WTC11 (cell line): ENCODE measurements around the gene PI4K2A. TPM values are rescaled to one million over a fixed set of nuclear protein-coding genes. Genes with fewer than 3 reads are reported as not detected.

Source experiments
- ATAC-seq: fragments of 200-7000 bp; cut with Tn5 transposase; 2 replicates; pipeline ENCODE4 v1.10.0; 2021; ENCODE audit warnings: mild to moderate bottlenecking, moderate library complexity
- CTCF ChIA-PET: fragments of 300-600 bp; sonication (Branson Sonifier 250); formaldehyde crosslinking; loops from one replicate; lab custom pipeline; 2021; ENCODE audit warnings: antibody characterized with exemption; lab: Charles Lee
- POLR2A ChIA-PET: fragments of 350-600 bp; sonication (Branson Sonifier 250); formaldehyde crosslinking; loops from one replicate; lab custom pipeline; 2021; ENCODE audit warnings: antibody characterized with exemption; lab: Charles Lee
- DNase-seq: peaks from one replicate; pipeline ENCODE4 v3.0.0; 2021; ENCODE audit warnings: low spot score
- H3K27ac Mint-ChIP-seq: 2 replicates; pipeline ENCODE4 v1.8.0; 2021; ENCODE audit warnings: mixed read lengths
- H3K27me3 Mint-ChIP-seq: 2 replicates; pipeline ENCODE4 v1.8.0; 2021; ENCODE audit warnings: low read depth, mild to moderate bottlenecking, moderate library complexity, mixed read lengths
- H3K36me3 Mint-ChIP-seq: 2 replicates; pipeline ENCODE4 v1.8.0; 2021; ENCODE audit warnings: mixed read lengths
- H3K4me1 Mint-ChIP-seq: 2 replicates; pipeline ENCODE4 v1.8.0; 2022; ENCODE audit warnings: mixed read lengths
- H3K4me3 Mint-ChIP-seq: 2 replicates; pipeline ENCODE4 v1.8.0; 2021; ENCODE audit warnings: mild to moderate bottlenecking, moderate library complexity, mixed read lengths
- H3K9me3 Mint-ChIP-seq: 2 replicates; pipeline ENCODE4 v1.8.0; 2021; ENCODE audit warnings: mixed read lengths
- AFF4 ChIP-seq: sonication (generic); formaldehyde crosslinking; IDR thresholded peaks from 2 replicates; pipeline ENCODE4 v1.8.1; 2023; ENCODE audit warnings: mild to moderate bottlenecking, missing genetic modification reagents, borderline replicate concordance
- ATF6 ChIP-seq: sonication (generic); formaldehyde crosslinking; IDR thresholded peaks from 2 replicates; pipeline ENCODE4 v1.8.1; 2023; ENCODE audit warnings: mild to moderate bottlenecking, missing genetic modification reagents
- CBFB ChIP-seq: sonication (generic); formaldehyde crosslinking; IDR thresholded peaks from 2 replicates; pipeline ENCODE4 v1.8.1; 2022; ENCODE audit warnings: mild to moderate bottlenecking, low read depth, missing genetic modification reagents
- CREM ChIP-seq: sonication (generic); formaldehyde crosslinking; IDR thresholded peaks from 2 replicates; pipeline ENCODE4 v1.8.1; 2022; ENCODE audit warnings: mild to moderate bottlenecking, missing genetic modification reagents, moderate library complexity
- CTCF ChIP-seq: fragments of 200-600 bp; IDR thresholded peaks from 2 replicates; pipeline ENCODE4 v1.8.0; 2022; ENCODE audit warnings: antibody characterized with exemption
- E2F5 ChIP-seq: sonication (generic); formaldehyde crosslinking; IDR thresholded peaks from 2 replicates; pipeline ENCODE4 v1.8.1; 2022; ENCODE audit warnings: mild to moderate bottlenecking, moderate library complexity, missing genetic modification reagents
- ESRRA ChIP-seq: sonication (generic); formaldehyde crosslinking; IDR thresholded peaks from 2 replicates; pipeline ENCODE4 v1.8.1; 2022; ENCODE audit warnings: mild to moderate bottlenecking, missing genetic modification reagents, borderline replicate concordance
- ETV6 ChIP-seq: sonication (generic); formaldehyde crosslinking; IDR thresholded peaks from 2 replicates; pipeline ENCODE4 v1.8.1; 2022; ENCODE audit warnings: mild to moderate bottlenecking, missing genetic modification reagents
- FOXJ3 ChIP-seq: sonication (generic); formaldehyde crosslinking; IDR thresholded peaks from 2 replicates; pipeline ENCODE4 v1.9.0; 2021; ENCODE audit warnings: missing genetic modification reagents, mild to moderate bottlenecking, borderline replicate concordance
- FOXK1 ChIP-seq: sonication (generic); formaldehyde crosslinking; IDR thresholded peaks from 2 replicates; pipeline ENCODE4 v1.8.0; 2022; ENCODE audit warnings: mild to moderate bottlenecking, moderate library complexity, missing genetic modification reagents
- FOXP1 ChIP-seq: sonication (generic); formaldehyde crosslinking; IDR thresholded peaks from 2 replicates; pipeline ENCODE4 v1.8.0; 2022; ENCODE audit warnings: missing genetic modification reagents, mild to moderate bottlenecking, moderate library complexity, borderline replicate concordance
- JUN ChIP-seq: sonication (generic); formaldehyde crosslinking; IDR thresholded peaks from 2 replicates; pipeline ENCODE4 v1.8.0; 2023; ENCODE audit warnings: mild to moderate bottlenecking, missing genetic modification reagents
- NFATC4 ChIP-seq: fragments of 250-450 bp; sonication (Bioruptor Pico); IDR thresholded peaks from 2 replicates; pipeline ENCODE4 v1.9.0; 2021; ENCODE audit warnings: mild to moderate bottlenecking
- NFYB ChIP-seq: sonication (generic); formaldehyde crosslinking; conservative IDR thresholded peaks from 2 replicates; pipeline ENCODE4 v1.8.0; 2022; ENCODE audit warnings: low read depth, missing genetic modification reagents
- NR1H2 ChIP-seq: sonication (generic); formaldehyde crosslinking; IDR thresholded peaks from 2 replicates; pipeline ENCODE4 v1.9.0; 2021; ENCODE audit warnings: mild to moderate bottlenecking, moderate library complexity, missing genetic modification reagents
- PRRX2 ChIP-seq: fragments of 250-450 bp; sonication (Bioruptor Pico); IDR thresholded peaks from 2 replicates; pipeline ENCODE4 v1.8.0; 2021; ENCODE audit warnings: mild to moderate bottlenecking
- SMAD4 ChIP-seq: sonication (generic); formaldehyde crosslinking; IDR thresholded peaks from 2 replicates; pipeline ENCODE4 v1.8.0; 2022; ENCODE audit warnings: mild to moderate bottlenecking, missing genetic modification reagents
- USF2 ChIP-seq: sonication (generic); formaldehyde crosslinking; IDR thresholded peaks from 2 replicates; pipeline ENCODE4 v1.8.1; 2023; ENCODE audit warnings: mild to moderate bottlenecking, missing genetic modification reagents, moderate library complexity
- ZNF121 ChIP-seq: sonication (generic); formaldehyde crosslinking; IDR thresholded peaks from 2 replicates; pipeline ENCODE4 v1.8.0; 2023; ENCODE audit warnings: missing genetic modification reagents
- ZNF232 ChIP-seq: sonication (generic); formaldehyde crosslinking; IDR thresholded peaks from 2 replicates; pipeline ENCODE4 v1.8.0; 2022; ENCODE audit warnings: mild to moderate bottlenecking, missing genetic modification reagents
- ZNF317 ChIP-seq: sonication (generic); formaldehyde crosslinking; IDR thresholded peaks from 2 replicates; pipeline ENCODE4 v1.8.1; 2023; ENCODE audit warnings: low read depth, mild to moderate bottlenecking, moderate library complexity, missing genetic modification reagents, borderline replicate concordance
- ZNF396 ChIP-seq: fragments of 250-450 bp; sonication (Bioruptor Pico); IDR thresholded peaks from 2 replicates; pipeline ENCODE4 v1.8.0; 2021; ENCODE audit warnings: mild to moderate bottlenecking, moderate library complexity, borderline replicate concordance
- total RNA-seq: library from RNA; stranded (reverse); gene quantifications from 3 replicates; pipeline ENCODE4 v1.2.3, GENCODE V29; 2021

Gene PI4K2A
- total RNA-seq, 1 experiment from 2014 or later: 19.5 TPM

- no peaks in the 10 kb centered on the region for H3K9me3 Mint-ChIP-seq
- H3K27ac Mint-ChIP-seq: no peak overlapping the region
- H3K4me3 Mint-ChIP-seq: no peak overlapping the region
- POLR2A ChIA-PET: interaction anchor here (0.8 to 1.4 kb wide), 4 partner anchors 14 to 49 kb away, joined by 3 to 12 read pairs (median 4); partner anchors contain the start of genes AVPI1 and ZFYVE27
- DNase-seq (peak; percentile 44), ATAC-seq (peak; percentile 96)
- CTCF ChIA-PET: interaction anchor here (0.6 to 2.5 kb wide), 32 partner anchors 8 to 340 kb away, joined by 3 to 56 read pairs (median 5); partner anchors contain the start of genes AVPI1, GOLGA7B, MARVELD1 and ZFYVE27
- no peak for TF ChIP-seq NFATC4 (CRISPR knock-in tag)
- peak; percentile 64; the same call in 1 of the 2 replicates for TF ChIP-seq CTCF
- no peaks in the 10 kb centered on the region for H3K36me3 Mint-ChIP-seq
- H3K4me1 Mint-ChIP-seq: peaks cover 7% of the 10 kb centered on the region
- peaks cover 10% of the 10 kb centered on the region for H3K27me3 Mint-ChIP-seq
Observed at GRCh38 chr10:97701438-97702069, 61.1 kb downstream of the PI4K2A start.

- CTCF ChIA-PET: interaction anchor here (0.7 to 2.5 kb wide), 2 partner anchors 28 to 295 kb away, joined by 3 to 37 read pairs; no protein-coding TSS in a partner anchor
- ATAC-seq (no peak), DNase-seq (no peak)
- H3K36me3 Mint-ChIP-seq: no peaks in the 10 kb centered on the region
- peaks cover 7% of the 10 kb centered on the region for H3K4me1 Mint-ChIP-seq
- no peak overlapping the region for H3K4me3 Mint-ChIP-seq
- no peaks in the 10 kb centered on the region for H3K9me3 Mint-ChIP-seq
- TF ChIP-seq CBFB (CRISPR knock-in tag) (no peak), ETV6 (CRISPR knock-in tag) (no peak), ESRRA (no peak), PRRX2 (CRISPR knock-in tag) (no peak), E2F5 (CRISPR knock-in tag) (no peak), USF2 (no peak), CREM (CRISPR knock-in tag) (no peak), JUN (CRISPR knock-in tag) (no peak), FOXJ3 (CRISPR knock-in tag) (no peak), NR1H2 (CRISPR knock-in tag) (no peak), ZNF121 (no peak), ZNF317 (CRISPR knock-in tag) (no peak), ZNF396 (no peak), FOXP1 (CRISPR knock-in tag) (no peak)
- H3K27me3 Mint-ChIP-seq: peaks cover 13% of the 10 kb centered on the region
- H3K27ac Mint-ChIP-seq: no peak overlapping the region; the same call in 1 of the 2 replicates
- POLR2A ChIA-PET: interaction anchor here (0.6 to 1.4 kb wide), 2 partner anchors 11 to 73 kb away, joined by 3 to 4 read pairs; no protein-coding TSS in a partner anchor
Observed at GRCh38 chr10:97703398-97704067, 63.1 kb downstream of the PI4K2A start.

GRCh38 chr10:97704341-97704740 lies 63.9 kb downstream of the PI4K2A start:
- H3K4me1 Mint-ChIP-seq: peaks cover 8% of the 10 kb centered on the region
- ATAC-seq (no peak), DNase-seq (no peak)
- no peak overlapping the region for H3K4me3 Mint-ChIP-seq
- ChIA-PET CTCF (interaction anchor here (0.7 to 1.2 kb wide), 4 partner anchors 9 to 296 kb away, joined by 3 read pairs; partner anchors contain the start of genes AVPI1 and MARVELD1), POLR2A (no interaction called here)
- no peak overlapping the region for H3K27ac Mint-ChIP-seq
- no peaks in the 10 kb centered on the region for H3K36me3 Mint-ChIP-seq
- H3K9me3 Mint-ChIP-seq: no peaks in the 10 kb centered on the region
- peaks cover 15% of the 10 kb centered on the region for H3K27me3 Mint-ChIP-seq
- no peak for TF ChIP-seq ZNF121
- no peak for TF ChIP-seq NFYB (CRISPR knock-in tag)
- no peak for TF ChIP-seq FOXK1 (CRISPR knock-in tag)
- TF ChIP-seq ATF6 (CRISPR knock-in tag): no peak
- TF ChIP-seq ZNF232 (CRISPR knock-in tag): no peak
- no peak for TF ChIP-seq SMAD4 (CRISPR knock-in tag)
- no peak for TF ChIP-seq AFF4 (CRISPR knock-in tag)
- no peak for TF ChIP-seq ETV6 (CRISPR knock-in tag)
